Gastroesophageal sphincter (tissue), 4 donors: ENCODE results near the gene TRAF3. TPM values are rescaled to one million over a fixed set of nuclear protein-coding genes. Genes with fewer than 3 reads are reported as not detected.

ENCODE experiments used
- ATAC-seq: fragments of 150-250 bp; one replicate; pipeline ENCODE4 v1.9.1; 2016; ENCODE audit warnings: mild to moderate bottlenecking, moderate library complexity
- H3K27ac ChIP-seq, 4 donors: fragments of 200-600 bp; sonication (generic) in 3 of 4; 1 replicate in 3 of 4; 2 replicates in 1 of 4; pipeline ENCODE4 v1.5.1; 2016 to 2019
- H3K27me3 ChIP-seq: fragments of 200-600 bp; sonication (generic); one replicate; pipeline ENCODE4 v1.5.1; 2019
- H3K36me3 ChIP-seq, 2 donors: fragments of 200-600 bp; sonication (generic); one replicate each; pipeline ENCODE4 v1.5.1; 2019; ENCODE audit warnings: control low read depth in 1 of 2
- H3K4me1 ChIP-seq, 3 donors: fragments of 200-600 bp; sonication (generic); 1 replicate in 2 of 3; 2 replicates in 1 of 3; pipeline ENCODE4 v1.5.1; 2016 to 2019; ENCODE audit warnings: control low read depth in 2 of 3
- H3K4me3 ChIP-seq, 2 donors: fragments of 200-600 bp; sonication (generic); one replicate each; pipeline ENCODE4 v1.5.1; 2019; ENCODE audit warnings: mild to moderate bottlenecking in 1 of 2, moderate library complexity in 1 of 2
- H3K9me3 ChIP-seq, 3 donors: fragments of 200-600 bp; sonication (generic); one replicate each; pipeline ENCODE4 v1.5.1; 2017 to 2019; ENCODE audit warnings: control low read depth in 2 of 3
- EP300 ChIP-seq: sonication (generic); formaldehyde crosslinking; IDR thresholded peaks from one replicate; pipeline ENCODE4 v1.6.1; 2017; ENCODE audit warnings: antibody characterized with exemption, mild to moderate bottlenecking
- POLR2A ChIP-seq, 2 donors: fragments of 450-650 bp; IDR thresholded peaks; one replicate each; pipeline ENCODE4 v1.6.1; 2017; ENCODE audit warnings: antibody characterized with exemption in 2 of 2, mild to moderate bottlenecking in 2 of 2, moderate library complexity in 1 of 2
- POLR2AphosphoS5 ChIP-seq: sonication (generic); formaldehyde crosslinking; IDR thresholded peaks from one replicate; pipeline ENCODE4 v1.6.1; 2017; ENCODE audit warnings: antibody characterized with exemption
- WGBS, 2 donors: methylation state at CpG; one replicate each; pipeline ENCODE4 v1.1.5; 2018; ENCODE audit warnings: low coverage in 1 of 2; 5-methylcytosine and 5-hydroxymethylcytosine counted together
- total RNA-seq, 4 donors: library from RNA; depleted of rRNA; stranded (reverse); fragments of >200 nt; gene quantifications; one replicate each; pipeline ENCODE4 v1.1.0, GENCODE V29; 2016
- TF ChIP-seq, protein P1 (sequence below), 4 experiments: fragments of 200-600 bp in 2 of 4; fragments of 450-650 bp in 2 of 4; sonication (generic) in 1 of 4; IDR thresholded peaks; one replicate each; pipeline ENCODE4 v1.5.1; 2017 to 2019; ENCODE audit warnings: antibody characterized with exemption in 4 of 4, mild to moderate bottlenecking in 2 of 4, moderate library complexity in 2 of 4

Gene TRAF3
- total RNA-seq, 4 donors from 2014 or later = 10.9 to 29.0 (median 18.7) TPM

DNA sequence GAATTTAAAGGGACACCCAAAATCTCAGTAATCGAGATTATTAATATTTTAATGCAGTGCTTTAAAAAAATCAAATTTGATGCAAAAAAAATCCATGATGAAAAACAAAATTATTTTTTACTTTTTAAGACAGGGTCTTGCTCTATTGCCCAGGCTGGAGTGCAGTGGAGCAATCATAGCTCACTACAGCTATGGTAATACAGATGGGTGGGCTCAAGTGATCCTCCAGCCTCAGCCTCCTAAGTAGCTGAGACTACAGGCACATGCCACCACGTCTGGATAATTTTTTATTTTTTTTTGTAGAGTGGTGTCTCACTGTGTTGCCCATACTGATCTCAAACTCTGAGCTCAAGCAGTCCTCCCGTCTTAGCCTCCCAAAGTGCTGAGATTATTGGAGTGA, 62.9 kb downstream of the TRAF3 start:
- ATAC-seq = no peak
- Histone ChIP-seq H3K36me3 (no peaks in the 10 kb centered on the region), H3K27me3 (no peaks in the 10 kb centered on the region), H3K9me3 (no peaks in the 10 kb centered on the region), H3K4me3 (no peak overlapping the region), H3K27ac (no peak overlapping the region), H3K4me1 (no peaks in the 10 kb centered on the region)
- WGBS, 2 donors = 74 to 83% methylated on average over 3 of the region's 3 CpGs
- TF ChIP-seq, protein P1, sequence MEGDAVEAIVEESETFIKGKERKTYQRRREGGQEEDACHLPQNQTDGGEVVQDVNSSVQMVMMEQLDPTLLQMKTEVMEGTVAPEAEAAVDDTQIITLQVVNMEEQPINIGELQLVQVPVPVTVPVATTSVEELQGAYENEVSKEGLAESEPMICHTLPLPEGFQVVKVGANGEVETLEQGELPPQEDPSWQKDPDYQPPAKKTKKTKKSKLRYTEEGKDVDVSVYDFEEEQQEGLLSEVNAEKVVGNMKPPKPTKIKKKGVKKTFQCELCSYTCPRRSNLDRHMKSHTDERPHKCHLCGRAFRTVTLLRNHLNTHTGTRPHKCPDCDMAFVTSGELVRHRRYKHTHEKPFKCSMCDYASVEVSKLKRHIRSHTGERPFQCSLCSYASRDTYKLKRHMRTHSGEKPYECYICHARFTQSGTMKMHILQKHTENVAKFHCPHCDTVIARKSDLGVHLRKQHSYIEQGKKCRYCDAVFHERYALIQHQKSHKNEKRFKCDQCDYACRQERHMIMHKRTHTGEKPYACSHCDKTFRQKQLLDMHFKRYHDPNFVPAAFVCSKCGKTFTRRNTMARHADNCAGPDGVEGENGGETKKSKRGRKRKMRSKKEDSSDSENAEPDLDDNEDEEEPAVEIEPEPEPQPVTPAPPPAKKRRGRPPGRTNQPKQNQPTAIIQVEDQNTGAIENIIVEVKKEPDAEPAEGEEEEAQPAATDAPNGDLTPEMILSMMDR (IDR thresholded peaks at IDR 0.05) = no peak
- TF ChIP-seq POLR2A (IDR thresholded peaks at IDR 0.05) (no peak), EP300 (no peak), POLR2AphosphoS5 (no peak)

DNA sequence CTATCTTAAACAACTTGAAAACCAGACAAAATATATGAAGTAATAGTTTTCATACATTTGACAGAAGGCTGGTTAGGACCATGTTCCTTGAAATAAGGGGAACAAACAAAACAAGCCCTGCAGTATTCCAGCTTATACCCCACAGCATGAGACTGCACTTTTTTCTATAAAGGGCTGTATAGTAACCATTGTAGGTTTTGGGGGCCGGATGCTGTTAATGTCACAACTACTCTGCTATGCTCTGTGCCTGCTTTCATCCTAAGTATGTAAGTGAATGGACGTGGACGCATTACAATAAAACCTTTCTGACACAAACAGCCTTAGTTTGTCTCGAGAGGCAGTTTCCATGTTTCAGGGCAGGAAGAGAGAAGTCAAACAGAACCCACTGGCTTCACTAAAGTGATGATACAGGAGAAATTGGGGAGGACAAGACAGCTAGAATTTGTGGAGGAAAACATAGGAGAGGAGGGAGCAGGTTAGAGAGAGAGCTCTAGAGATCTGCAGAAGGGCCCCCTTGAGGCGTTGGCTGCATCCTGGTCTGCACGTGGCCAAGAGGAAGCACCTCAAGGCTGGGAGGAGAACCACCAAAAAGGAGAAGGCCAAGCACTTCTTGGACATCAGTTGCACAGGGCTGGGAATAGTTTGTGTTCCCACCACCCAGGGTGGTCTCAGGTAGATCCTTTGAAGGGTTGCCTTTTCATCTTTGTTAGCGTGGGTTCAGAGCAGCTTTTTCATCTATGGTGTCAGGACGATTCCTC, 63.7 kb downstream of the TRAF3 start:
- H3K9me3 ChIP-seq = no peaks in the 10 kb centered on the region
- 63 to 87% methylated on average over 2 to 3 of the region's 8 CpGs for WGBS, 2 donors
- no peak overlapping the region for H3K4me3 ChIP-seq
- no peaks in the 10 kb centered on the region for H3K4me1 ChIP-seq
- no peaks in the 10 kb centered on the region for H3K36me3 ChIP-seq
- TF ChIP-seq POLR2A (IDR thresholded peaks at IDR 0.05) = no peak
- no peak for TF ChIP-seq POLR2AphosphoS5
- TF ChIP-seq, protein P1 (IDR thresholded peaks at IDR 0.05) = no peak
- no peak for TF ChIP-seq EP300
- H3K27me3 ChIP-seq = no peaks in the 10 kb centered on the region
- ATAC-seq = no peak
- no peak overlapping the region for H3K27ac ChIP-seq

DNA sequence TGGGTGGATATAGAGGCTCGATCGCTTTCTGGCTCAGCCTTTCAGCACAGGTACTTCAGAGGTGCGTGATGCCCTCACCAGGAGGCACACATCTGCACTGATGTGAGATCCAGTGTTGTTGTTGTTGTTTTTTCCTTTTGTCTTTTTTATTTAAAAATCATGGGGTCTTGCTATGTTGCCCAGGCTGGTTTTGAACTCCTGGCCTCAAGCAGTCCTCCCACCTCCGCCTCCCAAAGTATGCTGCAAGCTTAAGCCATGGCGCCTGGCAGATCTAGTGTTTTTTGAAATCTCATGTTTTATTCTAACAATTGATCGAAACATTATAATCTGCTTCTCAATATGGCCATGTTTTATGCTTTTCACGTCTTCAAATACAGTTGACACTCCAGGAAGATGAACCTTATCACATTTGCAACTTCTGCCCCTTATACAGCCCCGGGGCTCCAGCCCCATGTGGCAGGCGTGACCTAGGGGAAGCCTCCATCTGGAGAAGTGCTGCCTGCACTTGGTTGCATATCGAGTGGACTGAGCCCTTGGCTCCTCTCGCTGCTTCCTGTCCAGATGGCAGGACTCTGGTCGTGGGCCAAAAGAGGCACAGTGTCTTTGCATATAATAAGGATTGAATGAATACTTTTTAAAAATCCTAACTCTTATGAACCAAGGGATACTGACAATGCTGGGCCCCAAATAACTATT, 71.7 kb downstream of the TRAF3 start:
- TF ChIP-seq POLR2AphosphoS5 (no peak), EP300 (no peak), POLR2A (IDR thresholded peaks at IDR 0.05) (no peak)
- TF ChIP-seq, protein P1 (IDR thresholded peaks at IDR 0.05) = no peak
- Histone ChIP-seq H3K4me3 (no peak overlapping the region), H3K9me3 (no peaks in the 10 kb centered on the region), H3K27me3 (no peaks in the 10 kb centered on the region), H3K4me1 (peaks cover 4 to 22% (median 6%) of the 10 kb centered on the region in 3 donors), H3K27ac (peak overlapping the region; percentile 40 to 74 (median 52)), H3K36me3 (no peaks in the 10 kb centered on the region)
- no peak for ATAC-seq
- WGBS, 2 donors = 55 to 81% methylated on average over 7 of the region's 12 CpGs

DNA sequence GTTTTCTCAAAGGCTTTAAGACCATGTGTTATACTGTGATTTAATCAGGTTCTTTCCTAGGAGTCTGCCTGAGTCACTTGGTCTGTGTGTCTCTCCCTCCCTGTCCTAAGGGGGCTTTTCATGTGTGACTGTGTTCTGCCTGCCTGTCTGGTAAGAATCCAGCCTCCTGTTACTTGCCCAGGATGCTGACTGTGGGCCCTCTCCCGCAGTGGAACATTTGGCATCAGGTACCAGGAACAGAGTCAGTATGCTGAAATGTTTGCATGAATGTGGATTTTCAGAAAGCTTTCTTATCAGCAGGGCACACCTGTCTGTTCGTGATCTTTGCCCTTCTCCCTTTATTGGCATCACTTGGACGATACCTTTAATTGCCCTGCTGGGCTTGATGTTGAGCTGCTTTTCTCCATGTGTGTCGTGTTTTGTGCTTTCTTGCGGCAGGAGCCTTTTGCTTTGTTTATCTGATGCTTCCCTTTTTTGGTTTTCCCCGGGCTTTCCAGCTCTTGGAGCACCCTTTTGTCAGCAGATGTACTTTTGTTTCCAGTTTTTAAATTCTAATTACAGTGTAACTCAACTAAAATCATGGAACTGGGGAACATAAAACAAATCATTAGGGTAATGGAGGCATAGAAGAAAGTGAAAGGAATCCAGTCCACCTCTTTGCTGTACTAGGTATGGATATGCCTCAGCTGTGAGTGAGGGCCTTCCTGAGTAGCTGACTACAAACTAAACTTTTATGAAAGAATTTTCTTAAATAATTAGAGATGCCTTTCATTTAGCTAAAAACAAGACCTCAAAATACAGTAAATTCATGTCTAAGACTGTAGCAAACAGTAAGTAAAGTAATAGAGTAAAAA, 72.5 kb downstream of the TRAF3 start:
- Histone ChIP-seq H3K9me3 (no peaks in the 10 kb centered on the region), H3K27ac (peak overlapping the region; percentile 40 to 74 (median 52)), H3K27me3 (no peaks in the 10 kb centered on the region), H3K4me1 (peaks cover 4 to 22% (median 6%) of the 10 kb centered on the region in 3 donors), H3K4me3 (peak overlapping the region in 1 of 2 donors; percentile 30), H3K36me3 (no peaks in the 10 kb centered on the region)
- ATAC-seq = no peak
- TF ChIP-seq POLR2AphosphoS5 (no peak), POLR2A (IDR thresholded peaks at IDR 0.05) (no peak), EP300 (no peak)
- TF ChIP-seq, protein P1 (IDR thresholded peaks at IDR 0.05) = no peak
- 8 to 15% methylated on average over 5 to 6 of the region's 6 CpGs for WGBS, 2 donors
